CD4-positive, alpha-beta T cell (primary cell): ENCODE measurements around the gene PFKM. TPM values are rescaled to one million over a fixed set of nuclear protein-coding genes. Genes with fewer than 3 reads are reported as not detected.

Source experiments
- ATAC-seq: fragments of 200-7000 bp; cut with Tn5 transposase; one replicate; pipeline ENCODE4 v1.10.0; 2022; ENCODE audit warnings: mild to moderate bottlenecking; ENCODE audit not compliant: poor library complexity
- CTCF ChIA-PET: fragments of 350-600 bp; sonication (Branson Sonifier 250); formaldehyde crosslinking; loops from one replicate; lab custom pipeline; 2021; ENCODE audit warnings: antibody characterized with exemption, inconsistent platforms; lab: Charles Lee
- POLR2A ChIA-PET: fragments of 350-600 bp; sonication (Branson Sonifier 250); formaldehyde crosslinking; loops from one replicate; lab custom pipeline; 2021; ENCODE audit warnings: antibody characterized with exemption, inconsistent platforms; lab: Charles Lee
- DNase-seq, 14 experiments: peaks; one replicate each; pipeline ENCODE4 v3.0.0-alpha.2; 2013 to 2020; ENCODE audit warnings: mixed read lengths in 2 of 14
- H3K27ac ChIP-seq, 2 donors: one replicate each; pipeline versions ENCODE4 v1.5.1 to v1.7.0; 2013; ENCODE audit warnings: low read length in 2 of 2, low read depth in 1 of 2, mild to moderate bottlenecking in 1 of 2
- H3K27me3 ChIP-seq, 2 experiments: 1 replicate in 1 of 2; 2 replicates in 1 of 2; pipeline versions ENCODE4 v1.6.1 to v1.7.0; 2013; ENCODE audit warnings: low read length in 2 of 2, control low read depth in 1 of 2, mild to moderate bottlenecking in 1 of 2, moderate library complexity in 1 of 2; ENCODE audit not compliant: insufficient read depth in 2 of 2, control insufficient read depth in 1 of 2
- H3K36me3 ChIP-seq: one replicate; pipeline ENCODE4 v1.6.1; 2013; ENCODE audit warnings: low read length, control low read depth; ENCODE audit not compliant: insufficient read depth
- H3K4me1 ChIP-seq: one replicate; pipeline ENCODE4 v1.6.1; 2013; ENCODE audit warnings: low read length, control low read depth; ENCODE audit not compliant: insufficient read depth
- H3K4me3 ChIP-seq: one replicate; pipeline ENCODE4 v1.5.1; 2013; ENCODE audit warnings: mild to moderate bottlenecking, low read length, moderate library complexity
- H3K9me3 ChIP-seq, 2 experiments: 1 replicate in 1 of 2; 2 replicates in 1 of 2; pipeline versions ENCODE4 v1.6.1 to v1.7.0; 2013; ENCODE audit warnings: low read length in 2 of 2, mild to moderate bottlenecking in 2 of 2, control low read depth in 1 of 2, moderate library complexity in 1 of 2; ENCODE audit not compliant: control insufficient read depth in 1 of 2, insufficient read depth in 1 of 2
- H3K27ac Mint-ChIP-seq: one replicate; pipeline ENCODE4 v1.8.0; 2020; ENCODE audit warnings: mixed read lengths
- H3K27me3 Mint-ChIP-seq: one replicate; pipeline ENCODE4 v1.8.0; 2021; ENCODE audit warnings: mixed read lengths
- H3K36me3 Mint-ChIP-seq: one replicate; pipeline ENCODE4 v1.8.0; 2021; ENCODE audit warnings: low read depth, mixed read lengths
- H3K4me1 Mint-ChIP-seq: one replicate; pipeline ENCODE4 v1.8.0; 2021; ENCODE audit warnings: low read depth, mixed read lengths
- H3K4me3 Mint-ChIP-seq: one replicate; pipeline ENCODE4 v1.8.0; 2020; ENCODE audit warnings: mild to moderate bottlenecking, mixed read lengths
- H3K9me3 Mint-ChIP-seq: one replicate; pipeline ENCODE4 v1.8.0; 2020; ENCODE audit warnings: mixed read lengths
- CTCF ChIP-seq: fragments of 200-600 bp; IDR thresholded peaks from one replicate; pipeline ENCODE4 v1.8.0; 2022; ENCODE audit warnings: antibody characterized with exemption, mild to moderate bottlenecking
- intact Hi-C, 2 experiments: fragments of 100-400 bp; cut with DNase I in 1 of 2; cut with micrococcal nuclease in 1 of 2; formaldehyde crosslinking; loops; one replicate each; pipeline versions ENCODE4 v1.15.1 to v1.9.0; 2023 to 2025; cut with DNase I, micrococcal nuclease
- total RNA-seq, 174 experiments: library from RNA in 2 of 174; stranded (reverse) in 2 of 174; gene quantifications; one replicate each; pipeline ENCODE4 v1.2.3 and lab custom pipeline; 2021 to 2026

Gene PFKM
- total RNA-seq, 2 experiments from 2014 or later, result 9.3 to 9.4 TPM

DNA sequence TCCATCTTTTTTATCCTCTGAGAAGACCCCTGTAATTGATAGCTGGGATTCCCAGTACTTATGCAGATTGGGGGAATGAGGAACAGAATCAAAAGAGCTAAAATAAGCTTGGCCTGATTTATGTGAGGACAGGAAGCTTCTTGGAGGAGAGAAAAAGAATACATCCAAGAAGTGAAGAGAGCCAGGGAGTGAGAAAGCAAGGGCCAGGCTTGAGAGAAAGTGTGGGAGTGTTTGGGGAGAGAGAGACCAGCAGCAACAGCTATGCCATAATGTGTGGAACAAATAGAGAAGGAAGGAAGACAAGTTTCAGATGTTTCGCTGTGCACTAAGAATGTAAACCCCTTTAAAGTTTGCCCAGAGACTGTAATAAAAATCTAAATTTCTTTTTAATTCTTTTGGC, 60.3 kb downstream of the PFKM start:
- Mint-ChIP-seq H3K27ac (no peak overlapping the region), H3K27me3 (peaks cover 55% of the 10 kb centered on the region), H3K4me3 (peak overlapping the region; percentile 17), H3K36me3 (peaks cover 4% of the 10 kb centered on the region), H3K4me1 (peaks cover 8% of the 10 kb centered on the region), H3K9me3 (no peaks in the 10 kb centered on the region)
- intact Hi-C loops, result no loop called here
- no peak for DNase-seq
- ChIA-PET POLR2A (interaction anchor here (0.8 kb wide), 2 partner anchors 20 to 22 kb away, joined by 3 read pairs; partner anchors contain the start of gene ASB8), CTCF (interaction anchor here (1.1 to 4.3 kb wide), 2 partner anchors 10 to 14 kb away, joined by 3 to 17 read pairs; no protein-coding TSS in a partner anchor)
- ATAC-seq, result no peak
- no peak overlapping the region for H3K4me3 ChIP-seq
- no peaks in the 10 kb centered on the region for H3K36me3 ChIP-seq
- no peak overlapping the region for H3K27ac ChIP-seq
- H3K27me3 ChIP-seq, result peaks cover 6 to 7% of the 10 kb centered on the region in 2 experiments
- peaks cover 0 to 5% of the 10 kb centered on the region in 2 experiments for H3K9me3 ChIP-seq
- peaks cover 21% of the 10 kb centered on the region for H3K4me1 ChIP-seq
- no peak for TF ChIP-seq CTCF

DNA sequence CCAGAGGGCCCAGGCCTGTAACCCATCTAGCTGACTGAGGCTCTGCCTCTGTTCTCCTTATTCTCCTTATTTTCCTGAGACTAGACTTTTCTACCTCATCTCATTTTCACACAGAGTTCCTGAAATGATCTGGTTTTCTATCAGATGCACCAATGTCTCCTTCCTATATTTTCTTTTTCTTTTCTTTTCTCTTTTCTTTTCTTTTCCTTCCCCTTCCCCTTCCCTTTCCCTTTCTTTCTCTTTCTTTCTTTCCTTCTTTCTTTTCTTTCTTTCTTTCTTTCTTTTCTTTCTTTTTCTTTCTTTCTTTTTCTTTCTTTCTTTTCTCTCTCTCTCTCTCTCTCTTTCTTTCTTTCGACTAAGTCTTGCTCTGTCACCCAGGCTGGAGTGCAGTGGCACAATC, 61.3 kb downstream of the PFKM start:
- H3K27ac Mint-ChIP-seq, result no peak overlapping the region
- no peak for ATAC-seq
- Histone ChIP-seq H3K9me3 (peaks cover 0 to 7% of the 10 kb centered on the region in 2 experiments), H3K27me3 (peaks cover 14 to 15% of the 10 kb centered on the region in 2 experiments), H3K4me3 (no peak overlapping the region), H3K27ac (no peak overlapping the region), H3K4me1 (peaks cover 25% of the 10 kb centered on the region), H3K36me3 (no peaks in the 10 kb centered on the region)
- H3K4me1 Mint-ChIP-seq, result peaks cover 8% of the 10 kb centered on the region
- ChIA-PET POLR2A (no interaction called here), CTCF (interaction anchor here (0.7 kb wide), 1 partner anchor 183 kb away, joined by 3 read pairs; no protein-coding TSS in a partner anchor)
- DNase-seq, result no peak
- peaks cover 4% of the 10 kb centered on the region for H3K36me3 Mint-ChIP-seq
- intact Hi-C loops, result loop anchor here in 1 of 2 experiments (5.0 kb wide), 1 partner anchor 172 kb away; the partner anchor contains the start of gene ZNF641
- peaks cover 61% of the 10 kb centered on the region for H3K27me3 Mint-ChIP-seq
- no peak for TF ChIP-seq CTCF
- no peak overlapping the region for H3K4me3 Mint-ChIP-seq
- no peaks in the 10 kb centered on the region for H3K9me3 Mint-ChIP-seq

- peaks cover 2% of the 10 kb centered on the region for H3K4me1 Mint-ChIP-seq
- H3K27ac Mint-ChIP-seq, result no peak overlapping the region
- H3K4me3 Mint-ChIP-seq, result peak overlapping the region; percentile 75
- peaks cover 4% of the 10 kb centered on the region for H3K36me3 Mint-ChIP-seq
- H3K9me3 Mint-ChIP-seq, result no peaks in the 10 kb centered on the region
- Histone ChIP-seq H3K36me3 (no peaks in the 10 kb centered on the region), H3K9me3 (peaks cover 0 to 7% of the 10 kb centered on the region in 2 experiments), H3K4me1 (peaks cover 25% of the 10 kb centered on the region), H3K27ac (no peak overlapping the region), H3K27me3 (peaks cover 14 to 15% of the 10 kb centered on the region in 2 experiments), H3K4me3 (no peak overlapping the region)
- no peak for TF ChIP-seq CTCF
- no peak for ATAC-seq
- no peak for DNase-seq
- ChIA-PET POLR2A (interaction anchor here (1.2 kb wide), 1 partner anchor 24 kb away, joined by 4 read pairs; the partner anchor contains the start of gene ASB8), CTCF (no interaction called here)
- intact Hi-C loops, result loop anchor here in 1 of 2 experiments (5.0 kb wide), 1 partner anchor 171 kb away; the partner anchor contains the start of gene ZNF641
- peaks cover 61% of the 10 kb centered on the region for H3K27me3 Mint-ChIP-seq
These were observed 61.8 kb downstream of the PFKM start for GRCh38 chr12:48180857-48181495.
